ENCODE results near the gene LRRC43.
"Not testable (repeated sequence)": the region's sequence is repeated elsewhere in the genome, so short reads cannot be mapped to it uniquely, and the experiment has no call there.

The LRRC43 gene

GRCh38 chr12:122159882-122160281 is 23.0 kb upstream of the LRRC43 start:
- no peak for DNase-seq

DNA sequence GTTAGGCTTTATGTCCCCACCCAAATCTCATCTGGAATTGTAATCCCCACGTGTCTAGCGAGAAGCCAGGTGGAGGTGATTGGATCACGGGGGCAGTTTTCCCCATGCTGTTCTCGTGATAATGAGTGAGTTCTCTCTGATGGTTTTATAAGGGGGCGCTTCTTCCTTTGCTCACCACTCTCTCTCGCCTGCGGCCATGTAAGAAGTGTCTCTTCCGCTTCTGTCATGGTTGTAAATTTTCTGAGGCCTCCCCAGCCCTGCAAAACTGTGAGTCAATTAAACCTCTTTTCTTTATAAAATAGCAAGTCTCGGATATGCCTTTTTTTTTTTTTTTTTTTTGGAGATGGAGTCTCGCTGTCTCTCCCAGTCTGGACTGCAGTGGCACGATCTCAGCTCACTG is 22.2 kb upstream of the LRRC43 start:
- DNase-seq = no peak

DNA sequence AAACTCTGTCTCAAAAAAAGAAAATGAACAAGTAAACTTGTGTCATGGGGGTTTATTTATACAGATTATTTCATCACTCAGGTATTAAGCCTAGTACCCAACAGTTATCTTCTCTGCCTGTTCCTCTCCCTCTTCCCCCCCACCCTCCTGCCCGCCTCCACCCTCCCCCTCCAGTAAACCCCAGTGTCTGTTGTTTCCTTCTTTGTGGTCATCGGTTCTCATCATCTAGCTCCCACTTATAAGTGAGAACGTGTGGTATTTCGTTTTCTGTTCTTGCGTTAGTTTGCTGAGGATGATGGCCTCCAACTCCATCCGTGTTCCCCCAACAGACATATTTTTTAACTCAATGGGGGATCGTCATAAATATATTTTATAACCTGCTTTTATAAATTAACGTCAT is 21.2 kb upstream of the LRRC43 start:
- DNase-seq = no peak

- DNase-seq = no peak
Measured at GRCh38 chr12:122162976-122163375, 19.9 kb upstream of the LRRC43 start.

DNA sequence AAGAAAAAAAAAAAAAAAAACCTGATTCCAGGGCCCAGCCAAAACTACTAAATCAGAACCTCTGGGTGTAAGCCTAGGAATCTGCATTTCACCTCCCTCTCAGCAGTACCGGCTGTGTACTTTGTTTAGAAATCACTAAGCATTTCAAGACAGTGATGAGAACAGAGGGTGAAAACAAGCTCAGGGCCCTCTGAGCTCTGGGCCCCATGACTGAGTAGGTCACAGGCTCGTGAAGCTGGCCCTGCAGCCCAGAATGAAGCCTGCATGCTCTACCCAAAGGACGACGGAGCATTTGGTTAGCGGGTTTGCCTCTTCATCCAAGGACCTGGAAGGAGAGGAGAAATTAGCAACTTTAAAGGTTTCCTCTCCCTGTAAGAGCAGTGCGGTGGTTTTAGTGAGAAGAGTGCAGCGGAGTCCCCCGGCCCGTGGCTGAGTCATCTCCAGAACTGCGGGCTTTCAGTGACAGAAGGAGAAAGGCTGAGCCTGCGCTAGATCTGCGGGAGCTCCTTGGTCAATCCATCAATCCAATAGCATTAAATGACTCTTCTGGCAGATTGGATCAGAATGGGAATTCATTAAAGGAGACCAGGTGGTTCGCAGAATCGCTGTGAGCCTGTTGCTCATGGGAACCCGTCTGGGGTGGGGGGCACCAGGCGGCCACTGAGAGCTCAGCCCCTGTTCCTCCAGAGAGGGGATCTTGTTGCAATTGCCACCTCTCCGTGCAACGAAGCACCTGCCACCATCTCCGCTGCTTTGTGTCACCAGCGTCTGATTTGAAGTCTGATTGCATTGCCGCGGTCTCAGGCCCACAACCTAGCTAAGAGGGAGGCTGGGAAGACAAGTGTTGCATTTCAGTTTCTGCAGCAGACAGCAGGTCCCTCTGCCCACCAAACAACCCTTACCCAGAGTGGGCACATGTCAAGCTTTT is 16.2 kb upstream of the LRRC43 start:
- DNase-seq = no peak

- no peak for DNase-seq
Measured at GRCh38 chr12:122167356-122167925, 15.5 kb upstream of the LRRC43 start.

GRCh38 chr12:122168492-122168891 is 14.4 kb upstream of the LRRC43 start:
- DNase-seq = no peak

DNA sequence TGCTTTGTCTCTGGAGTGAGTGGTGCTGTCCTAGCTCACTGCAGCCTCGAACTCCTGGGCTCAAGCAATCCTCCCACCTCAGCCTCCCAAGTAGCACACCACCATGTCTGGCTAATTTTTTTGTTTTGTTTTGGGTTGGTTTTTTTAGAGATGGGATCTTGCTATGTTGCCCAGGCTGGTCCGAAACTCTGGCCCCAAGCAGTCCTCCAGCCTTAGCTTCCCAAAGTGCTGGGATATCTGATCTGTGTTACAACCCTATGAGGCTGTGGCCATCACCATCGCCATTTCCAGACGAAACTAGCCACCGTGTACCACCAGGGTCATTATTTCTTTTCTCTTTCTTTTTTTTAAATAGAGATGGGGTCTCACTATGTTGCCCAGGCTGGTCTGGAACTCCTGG is 11.5 kb upstream of the LRRC43 start:
- no peak for DNase-seq

- no peak for DNase-seq
Measured at GRCh38 chr12:122172262-122172939, 10.5 kb upstream of the LRRC43 start.

DNA sequence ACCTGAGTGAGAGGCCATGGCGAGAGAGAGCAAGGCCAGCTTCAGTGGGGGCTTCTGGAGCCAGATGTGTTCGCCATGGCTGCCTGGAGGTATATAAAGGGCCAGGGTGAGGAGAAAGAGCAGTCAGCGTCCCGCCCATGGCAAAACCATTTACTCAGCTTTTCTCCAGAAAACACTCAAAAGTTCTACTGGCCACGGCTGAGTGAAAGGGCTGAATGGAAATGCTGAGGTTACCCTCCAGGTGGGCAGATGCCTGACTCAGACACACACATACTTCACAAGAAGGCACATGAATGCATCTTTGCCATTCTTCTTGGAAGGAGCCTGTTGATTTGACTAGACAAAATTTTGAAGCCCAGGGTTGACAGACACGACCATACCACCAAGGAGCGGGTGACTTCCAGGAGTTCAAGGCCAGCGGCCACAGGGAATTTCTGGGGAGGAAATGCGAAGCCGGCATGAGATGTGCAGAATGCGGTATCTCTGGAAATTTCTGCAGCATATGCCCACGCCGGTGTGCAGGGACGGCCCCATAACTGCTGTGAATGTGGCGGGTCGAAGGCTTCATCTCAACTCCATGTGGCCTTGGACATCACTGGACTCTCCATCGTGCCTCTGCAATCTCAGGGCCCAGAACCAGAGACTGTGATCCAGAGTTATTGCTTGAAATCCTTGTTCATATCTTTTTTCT is 8.6 kb upstream of the LRRC43 start, which contains the start of gene IL31:
IL31 (minus strand) TSS at position 67 of the 691 bp plus-strand sequence; CDS start at position 18, 49 bp downstream.
- no peak for DNase-seq

DNA sequence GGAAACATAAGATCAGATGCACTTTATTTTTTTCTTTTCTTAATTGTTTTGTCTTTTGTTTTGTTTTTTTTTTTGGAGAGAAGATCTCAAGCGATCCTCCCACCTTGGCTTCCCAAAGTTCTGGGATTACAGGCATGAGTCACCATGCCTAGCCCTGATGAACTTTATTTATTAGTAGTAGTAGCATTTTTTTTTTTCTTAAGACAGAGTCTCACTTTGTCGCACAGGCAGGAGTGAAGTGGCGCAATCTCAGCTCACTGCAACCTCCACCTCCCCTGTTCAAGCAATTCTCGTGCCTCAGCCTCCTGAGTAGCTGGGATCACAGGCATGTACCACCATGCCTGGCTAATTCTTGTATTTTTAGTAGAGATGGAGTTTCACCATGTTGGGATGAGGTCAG is 6.5 kb upstream of the LRRC43 start:
- DNase-seq = not testable (repeated sequence)

DNA sequence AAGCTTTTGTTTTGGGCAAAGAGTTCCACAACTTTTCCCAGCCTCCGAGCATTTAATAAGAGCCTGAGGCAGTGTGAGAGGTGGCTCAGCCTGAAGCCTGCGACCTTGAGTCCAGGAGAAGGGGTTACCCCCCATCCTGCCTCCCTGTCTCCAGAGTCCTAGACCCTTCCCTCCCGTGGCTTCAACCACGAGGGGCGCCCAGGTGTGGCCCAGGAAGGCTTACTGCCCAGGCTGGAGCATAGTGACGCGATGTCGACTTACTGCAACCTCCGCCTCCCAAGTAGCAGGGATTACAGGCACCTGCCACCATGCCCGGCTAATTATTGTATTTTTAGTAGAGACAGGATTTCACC is 641 bp downstream of the LRRC43 start:
- DNase-seq = no peak

DNA sequence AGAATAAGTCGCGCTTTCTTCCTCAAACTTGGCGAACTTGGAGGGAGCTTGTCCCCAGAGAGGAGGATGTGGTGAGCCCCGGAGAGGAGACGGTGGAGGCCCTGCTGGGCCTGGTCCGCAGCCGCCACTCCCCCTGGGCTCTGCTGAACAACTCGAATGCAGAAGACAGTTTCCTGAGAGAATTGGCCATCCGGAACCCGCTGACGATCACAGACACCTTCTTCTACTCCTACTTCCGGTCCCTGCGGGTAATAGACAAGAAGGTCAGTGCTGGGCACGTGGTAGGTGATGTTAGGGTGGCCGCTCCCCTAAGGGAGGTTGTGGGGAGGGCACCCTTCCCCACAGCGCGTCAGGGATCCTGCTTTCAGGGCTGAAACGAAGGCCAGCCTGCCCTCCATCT is 1.6 kb downstream of the LRRC43 start:
- DNase-seq = no peak

- no peak for DNase-seq
Measured at GRCh38 chr12:122185079-122185478, 2.2 kb downstream of the LRRC43 start.

GRCh38 chr12:122185494-122186082 is 2.7 kb downstream of the LRRC43 start:
- no peak for DNase-seq

DNA sequence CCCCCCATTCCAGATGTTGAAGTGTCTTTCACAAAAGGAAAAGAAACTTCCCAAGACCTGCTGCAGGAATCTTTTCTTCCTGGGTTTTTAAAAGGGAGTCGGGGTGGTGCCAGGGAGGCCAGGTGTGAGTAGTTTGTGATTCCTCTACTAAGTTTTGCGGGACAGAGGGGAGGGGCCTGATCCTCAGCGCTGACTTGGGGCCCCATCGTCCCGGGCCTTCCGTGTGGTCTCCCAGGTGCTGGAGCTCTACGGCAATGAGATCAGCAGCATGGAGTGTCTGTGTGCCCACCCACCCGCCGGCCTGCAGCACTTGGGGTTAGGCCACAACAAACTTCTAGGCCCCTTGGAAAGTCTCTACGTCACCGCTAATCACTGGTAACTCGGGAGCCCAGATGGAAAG is 4.5 kb downstream of the LRRC43 start:
- no peak for DNase-seq

GRCh38 chr12:122189626-122190475 is 6.9 kb downstream of the LRRC43 start:
- no peak for DNase-seq

DNA sequence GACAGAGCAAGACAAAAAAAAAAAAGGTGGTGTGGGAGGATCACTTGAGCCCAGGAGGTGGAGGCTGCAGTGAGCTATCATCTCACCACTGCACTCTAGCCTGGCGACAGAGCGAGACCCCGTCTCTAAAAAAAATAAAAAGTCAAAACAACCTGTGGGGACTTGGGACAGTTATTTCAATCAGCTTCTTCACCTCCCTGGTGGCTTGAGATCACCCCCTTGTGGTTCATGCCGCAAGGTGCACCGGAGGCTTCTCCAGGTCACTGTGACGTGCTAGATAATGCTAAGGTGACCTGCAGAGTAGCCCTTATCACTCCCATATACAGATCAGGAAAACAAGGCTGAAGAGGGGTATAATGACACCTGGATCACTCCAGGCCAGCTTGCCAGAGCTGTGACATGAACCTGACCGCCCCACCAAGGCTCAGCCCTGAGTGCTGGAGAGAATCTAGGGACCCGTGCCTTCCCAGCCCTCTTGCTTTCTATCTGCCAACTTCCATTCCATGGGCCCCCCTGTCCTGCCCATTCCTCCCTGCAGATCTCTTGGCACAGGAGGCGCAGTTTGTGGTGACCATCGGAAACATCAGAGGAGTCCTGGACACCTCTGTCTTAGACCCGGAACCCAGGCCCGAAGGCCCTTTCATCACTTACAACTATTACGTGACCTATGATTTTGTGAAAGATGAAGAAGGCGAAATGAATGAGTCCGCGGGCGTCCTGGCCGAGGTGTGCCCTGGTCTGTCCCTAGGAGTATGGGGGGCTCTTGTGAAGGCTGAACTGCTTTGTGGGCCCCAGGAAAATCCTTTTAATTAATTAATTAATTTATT is 8.1 kb downstream of the LRRC43 start:
- DNase-seq = peak; percentile 2

DNA sequence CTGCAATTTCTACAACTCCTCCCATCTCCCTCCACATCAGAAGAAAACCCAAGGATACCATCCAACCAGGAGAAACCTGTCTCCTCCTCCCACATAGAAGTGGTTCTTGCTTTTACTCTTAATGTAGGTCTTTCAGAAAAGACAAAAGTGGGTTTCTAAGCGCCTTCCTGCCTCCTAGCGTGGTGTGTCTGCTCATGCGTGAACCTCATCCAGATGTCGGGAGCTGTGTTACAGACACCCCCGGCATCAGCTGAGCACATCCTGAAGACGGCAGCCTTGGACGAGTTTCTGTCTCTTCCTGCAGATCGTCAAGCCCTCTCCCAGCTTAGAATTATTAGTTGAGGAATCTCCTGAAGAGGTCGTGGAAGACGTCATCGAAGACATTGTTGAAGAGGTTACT is 9.5 kb downstream of the LRRC43 start:
- no peak for DNase-seq

DNA sequence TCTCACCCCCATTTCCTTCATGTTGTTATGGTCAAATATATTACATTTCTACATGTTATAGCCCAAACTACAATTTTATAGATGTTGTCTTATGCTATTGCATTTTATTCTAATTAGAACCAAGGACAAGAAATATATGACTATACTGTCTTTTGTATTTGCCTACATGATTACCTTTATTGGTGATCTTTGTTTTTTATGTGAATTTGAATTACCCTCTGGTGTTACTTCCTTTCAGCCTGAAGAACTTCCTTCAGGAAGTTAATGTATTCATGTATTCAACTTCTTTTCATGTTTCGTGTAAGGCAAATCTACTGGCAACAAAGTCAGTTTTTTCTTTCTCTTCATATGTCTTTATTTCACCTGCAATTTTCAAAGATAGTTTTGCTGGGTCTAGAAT is 11.9 kb downstream of the LRRC43 start:
- no peak for DNase-seq

DNA sequence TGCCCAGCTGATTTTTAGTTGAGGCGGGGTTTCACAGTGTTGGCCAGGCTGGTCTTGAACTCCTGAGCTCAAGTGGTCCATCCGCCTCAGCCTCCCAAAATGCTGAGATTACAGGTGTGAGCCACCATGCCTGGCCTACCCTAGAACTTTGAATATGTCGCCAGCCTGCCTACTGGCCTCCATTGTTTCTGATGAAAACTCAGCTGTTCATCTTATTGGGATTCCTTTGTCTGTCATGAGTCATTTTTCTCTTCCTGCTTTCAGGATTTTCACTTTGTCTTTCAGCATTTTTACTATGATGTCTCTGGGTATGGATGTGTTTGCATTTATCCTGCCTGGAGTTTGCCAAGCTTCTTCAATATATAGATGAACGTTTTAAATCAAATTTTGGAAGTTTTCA is 12.5 kb downstream of the LRRC43 start:
- DNase-seq = no peak

Measured in NCI-H1694 treated with DMSO at 0.1 percent for 48 hours (cell line).